ENCODE results near the gene RPL13.

RPL13 gene

DNA sequence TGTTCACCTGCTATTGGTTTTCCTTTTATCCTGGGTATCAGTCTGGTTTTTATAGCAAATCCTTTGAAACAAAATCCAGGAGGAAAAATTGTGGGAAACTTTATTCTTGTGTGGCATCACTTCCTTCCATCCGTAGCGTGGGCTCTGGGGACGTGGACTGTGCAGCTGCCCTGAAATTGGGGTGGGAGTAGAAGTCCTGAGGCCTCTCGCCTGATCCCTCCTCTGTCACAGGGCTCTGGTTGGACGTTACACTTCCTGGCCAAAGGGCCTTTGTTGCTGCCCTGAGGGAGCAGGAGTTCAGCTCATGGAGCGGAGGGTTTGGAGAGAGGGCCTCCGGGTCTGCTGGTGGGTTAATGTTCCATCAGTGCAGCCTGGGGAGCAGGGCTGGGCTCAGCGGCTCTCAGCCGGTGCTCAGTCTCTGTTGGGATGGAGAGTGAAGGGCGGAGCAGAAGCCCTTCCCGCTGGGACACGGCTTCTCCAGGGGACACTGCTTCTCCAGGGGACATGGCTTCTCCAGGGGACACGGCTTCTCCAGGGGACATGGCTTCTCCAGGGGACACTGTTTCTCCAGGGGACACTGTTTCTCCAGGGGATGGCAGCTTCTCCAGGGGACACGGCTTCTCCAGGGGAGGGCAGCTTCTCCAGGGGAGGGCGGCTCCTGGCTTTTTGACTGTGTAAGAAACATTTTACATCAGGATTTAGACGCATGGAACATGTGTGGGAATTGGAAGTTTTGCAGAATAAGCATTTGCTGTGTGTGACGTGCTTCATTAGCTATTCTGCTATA lies 15.2 kb upstream of the RPL13 start:
- no peak for DNase-seq (ENCODE audit: low read depth in 1 of 2, low spot score in 1 of 2)

- DNase-seq (ENCODE audit: low read depth in 1 of 2, low spot score in 1 of 2) = no peak
These were observed 14.5 kb upstream of the RPL13 start for GRCh38 chr16:89545831-89546574.

DNA sequence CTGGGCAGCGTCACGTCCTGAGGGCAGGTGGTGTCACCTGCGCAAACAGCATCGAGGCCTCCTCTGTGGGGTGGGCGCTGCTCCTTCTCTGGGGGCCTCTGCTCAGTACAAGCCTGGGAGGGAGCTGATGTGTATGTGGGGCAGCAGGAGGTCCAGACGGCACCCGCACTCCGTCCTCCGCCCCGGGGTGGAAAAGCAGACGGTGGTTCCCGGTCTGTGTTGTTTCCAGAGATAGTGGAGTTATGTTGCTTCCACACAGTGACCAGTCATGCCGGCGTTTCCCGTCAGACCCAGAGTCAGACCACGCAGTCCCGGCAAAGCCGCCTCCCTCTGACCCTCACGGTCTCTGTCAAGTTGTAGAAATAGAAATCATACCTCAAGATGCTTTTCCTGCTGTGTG lies 13.7 kb upstream of the RPL13 start:
- no peak for DNase-seq (ENCODE audit: low read depth in 1 of 2, low spot score in 1 of 2)

GRCh38 chr16:89547291-89547690 lies 13.2 kb upstream of the RPL13 start:
- no peak for DNase-seq (ENCODE audit: low read depth in 1 of 2, low spot score in 1 of 2)

DNA sequence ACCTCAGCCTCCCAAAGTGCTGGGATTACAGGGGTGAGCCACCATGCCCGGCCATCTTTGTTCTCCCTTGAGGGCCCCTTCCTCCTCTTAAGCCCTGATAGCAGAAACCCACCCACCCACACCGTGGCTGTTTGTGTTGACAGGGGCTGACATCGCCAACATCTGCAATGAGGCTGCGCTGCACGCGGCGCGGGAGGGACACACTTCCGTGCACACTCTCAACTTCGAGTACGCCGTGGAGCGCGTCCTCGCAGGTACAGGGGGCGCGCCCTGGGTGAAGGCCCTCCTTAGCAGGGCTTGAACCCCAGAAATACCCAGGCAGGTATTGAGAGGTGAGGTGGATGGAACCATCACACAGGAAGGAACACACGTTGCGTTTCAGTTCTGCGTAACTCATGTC lies 12.6 kb upstream of the RPL13 start:
- no peak for DNase-seq (ENCODE audit: low read depth in 1 of 2, low spot score in 1 of 2)

GRCh38 chr16:89548344-89549006 lies 12.0 kb upstream of the RPL13 start:
- no peak for DNase-seq (ENCODE audit: low read depth in 1 of 2, low spot score in 1 of 2)

GRCh38 chr16:89549007-89549700 lies 11.3 kb upstream of the RPL13 start:
- DNase-seq (ENCODE audit: low read depth in 1 of 2, low spot score in 1 of 2) = no peak

DNA sequence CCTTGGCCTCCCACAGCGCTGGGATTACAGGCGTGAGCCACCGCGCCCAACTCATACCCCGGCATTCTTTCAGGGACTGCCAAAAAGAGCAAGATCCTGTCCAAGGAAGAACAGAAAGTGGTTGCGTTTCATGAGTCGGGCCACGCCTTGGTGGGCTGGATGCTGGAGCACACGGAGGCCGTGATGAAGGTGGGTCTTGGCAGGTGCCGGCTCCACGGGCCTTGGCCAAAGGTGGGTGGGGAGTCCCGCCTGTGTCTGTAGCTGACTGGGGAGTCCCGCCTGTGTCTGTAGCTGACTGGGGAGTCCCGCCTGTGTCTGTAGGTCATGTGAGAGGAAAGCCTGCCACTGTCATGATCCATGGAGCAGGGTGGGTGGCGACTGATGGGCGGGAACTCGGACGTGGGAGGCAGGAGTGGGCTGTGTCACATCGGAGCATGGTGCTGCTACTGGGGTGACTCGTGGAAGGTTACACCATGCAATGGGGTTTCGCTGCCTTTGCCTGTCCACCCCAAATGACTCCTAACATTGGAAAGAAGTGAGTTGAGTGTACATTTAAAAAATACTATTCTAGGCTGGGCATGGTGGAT lies 10.0 kb upstream of the RPL13 start:
- DNase-seq (ENCODE audit: low read depth in 1 of 2, low spot score in 1 of 2) = no peak

DNA sequence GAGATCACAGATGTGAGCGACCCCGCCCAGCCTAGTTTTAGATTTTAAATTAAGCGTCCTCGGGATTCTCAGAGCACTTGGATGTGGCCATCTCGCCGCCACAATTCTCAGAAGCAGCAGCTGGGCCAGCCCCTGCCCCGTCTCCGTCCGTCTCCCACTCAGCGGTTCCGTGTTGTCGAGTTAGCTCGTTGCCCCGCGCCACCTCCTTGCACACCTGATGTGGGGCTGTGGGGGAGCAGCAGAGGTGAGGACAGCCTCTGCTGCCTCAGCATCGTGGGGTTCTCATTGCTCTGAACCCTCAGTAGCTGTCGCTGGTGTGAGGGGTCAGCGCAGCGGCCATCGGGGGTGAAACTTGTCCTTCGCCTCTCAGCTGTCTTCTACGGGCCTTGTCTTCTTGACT lies 8.2 kb upstream of the RPL13 start:
- no peak for DNase-seq (ENCODE audit: low read depth in 1 of 2, low spot score in 1 of 2)

- no peak for DNase-seq (ENCODE audit: low read depth in 1 of 2, low spot score in 1 of 2)
These were observed 7.6 kb upstream of the RPL13 start for GRCh38 chr16:89552913-89553312.

- DNase-seq (ENCODE audit: low read depth in 1 of 2, low spot score in 1 of 2) = no peak
These were observed 6.7 kb upstream of the RPL13 start for GRCh38 chr16:89553733-89554132.

DNA sequence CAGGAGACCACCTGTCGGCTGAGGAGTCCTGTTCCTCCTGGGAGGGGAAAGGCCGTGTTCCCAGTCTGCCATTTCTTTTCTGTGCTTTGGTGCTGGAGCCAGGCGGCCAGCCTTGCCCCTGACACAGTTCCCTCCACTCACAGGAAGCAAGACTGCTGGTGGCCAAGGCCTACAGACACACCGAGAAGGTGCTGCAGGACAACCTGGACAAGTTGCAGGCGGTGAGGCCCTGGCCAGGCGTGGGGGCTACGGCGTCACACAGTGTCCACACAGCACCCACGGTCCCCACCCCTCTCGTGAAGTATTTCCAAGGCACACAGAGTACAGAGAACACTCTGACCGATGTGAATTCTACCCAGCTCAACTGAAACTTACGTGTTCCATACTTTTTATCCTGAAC lies 6.1 kb upstream of the RPL13 start:
- no peak for DNase-seq (ENCODE audit: low read depth in 1 of 2, low spot score in 1 of 2)

- no peak for DNase-seq (ENCODE audit: low read depth in 1 of 2, low spot score in 1 of 2)
These were observed 5.2 kb upstream of the RPL13 start for GRCh38 chr16:89555265-89555664.

DNA sequence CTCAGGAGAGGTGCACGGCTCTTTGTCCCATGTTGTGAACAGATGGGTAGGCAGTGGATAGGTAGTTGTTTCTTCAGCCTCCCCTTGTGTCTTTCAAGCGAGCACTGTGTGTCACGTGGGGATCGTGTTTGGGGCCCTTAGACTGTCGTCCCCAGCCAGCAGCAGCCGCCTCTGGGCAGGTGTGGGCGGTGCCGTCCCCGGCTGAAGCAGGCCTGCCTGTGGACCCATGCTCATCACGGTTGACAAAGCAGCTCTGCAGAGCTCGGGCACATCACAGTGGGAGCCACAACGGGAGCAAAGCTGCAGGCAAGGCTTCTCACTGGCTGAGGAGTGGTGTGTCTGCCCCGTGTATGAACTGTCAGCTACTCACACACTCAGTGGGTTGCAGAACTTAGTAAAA lies 4.7 kb upstream of the RPL13 start:
- no peak for DNase-seq (ENCODE audit: low read depth in 1 of 2, low spot score in 1 of 2)

- DNase-seq (ENCODE audit: low read depth in 1 of 2, low spot score in 1 of 2) = peak; percentile 65 to 78
These were observed 3.5 kb upstream of the RPL13 start for GRCh38 chr16:89556750-89557689.

DNA sequence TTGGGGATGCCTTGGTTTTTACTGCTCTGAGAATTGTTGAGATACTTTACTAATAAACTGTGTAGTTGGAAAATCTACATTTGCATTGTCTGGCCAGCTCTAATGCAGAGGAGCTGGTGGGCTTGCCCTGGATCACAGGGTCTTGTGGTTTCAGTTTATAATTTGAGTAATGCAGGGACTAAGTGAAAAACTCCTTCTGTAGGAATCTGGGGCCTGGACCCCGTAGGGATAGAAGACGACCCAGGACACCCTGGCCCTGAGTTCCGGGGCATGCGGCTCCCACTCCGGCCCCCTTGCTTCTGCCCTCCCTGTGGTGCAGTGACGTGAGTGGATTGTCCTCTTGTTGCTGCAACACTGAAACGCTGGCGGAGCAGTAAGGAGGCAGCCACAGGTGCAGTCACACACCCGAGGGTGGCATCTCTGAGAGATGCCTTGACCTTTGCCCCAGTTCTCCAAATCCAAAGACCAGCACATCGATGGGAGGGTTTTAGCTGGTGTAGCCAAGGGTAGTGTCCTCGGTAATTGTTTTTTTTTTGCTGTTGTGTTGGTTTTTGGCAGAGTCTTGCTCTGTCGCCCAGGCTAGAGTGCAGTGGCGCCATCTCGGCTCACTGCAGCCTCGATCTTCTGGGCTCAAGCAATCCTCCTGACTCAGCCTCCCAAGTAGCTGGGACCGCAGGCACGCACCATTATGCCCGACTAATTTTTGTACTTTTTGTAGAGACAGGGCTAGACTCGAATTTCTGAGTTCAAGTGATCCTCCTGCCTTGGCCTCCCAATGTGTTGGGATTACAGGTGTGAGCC lies 2.6 kb upstream of the RPL13 start:
- DNase-seq (ENCODE audit: low read depth in 1 of 2, low spot score in 1 of 2) = no peak

DNA sequence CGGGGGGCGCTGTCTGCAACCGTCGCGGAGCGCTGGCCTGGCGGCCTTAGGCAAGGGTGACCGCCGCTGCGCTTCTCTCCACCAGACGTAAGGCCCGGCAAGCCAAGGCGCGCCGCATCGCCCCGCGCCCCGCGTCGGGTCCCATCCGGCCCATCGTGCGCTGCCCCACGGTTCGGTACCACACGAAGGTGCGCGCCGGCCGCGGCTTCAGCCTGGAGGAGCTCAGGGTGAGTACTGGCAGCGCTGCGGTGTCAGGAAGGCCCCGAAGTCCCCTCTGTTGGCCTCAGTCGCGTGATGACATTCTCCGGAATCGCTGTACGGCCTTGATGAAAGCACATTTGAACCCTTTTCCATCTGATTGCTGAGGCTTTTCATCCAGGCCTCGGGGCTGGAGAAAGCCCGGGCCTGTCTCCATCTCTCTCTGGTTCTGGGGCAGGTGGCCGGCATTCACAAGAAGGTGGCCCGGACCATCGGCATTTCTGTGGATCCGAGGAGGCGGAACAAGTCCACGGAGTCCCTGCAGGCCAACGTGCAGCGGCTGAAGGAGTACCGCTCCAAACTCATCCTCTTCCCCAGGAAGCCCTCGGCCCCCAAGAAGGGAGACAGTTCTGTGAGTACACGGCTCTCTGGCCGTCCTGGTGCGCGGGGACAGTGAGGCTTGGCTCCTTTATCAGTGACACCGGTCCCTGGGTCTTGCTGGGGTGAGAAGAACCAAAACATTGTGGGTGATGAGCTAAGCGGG lies 831 bp downstream of the RPL13 start:
- DNase-seq (ENCODE audit: low read depth in 1 of 2, low spot score in 1 of 2) = no peak

DNA sequence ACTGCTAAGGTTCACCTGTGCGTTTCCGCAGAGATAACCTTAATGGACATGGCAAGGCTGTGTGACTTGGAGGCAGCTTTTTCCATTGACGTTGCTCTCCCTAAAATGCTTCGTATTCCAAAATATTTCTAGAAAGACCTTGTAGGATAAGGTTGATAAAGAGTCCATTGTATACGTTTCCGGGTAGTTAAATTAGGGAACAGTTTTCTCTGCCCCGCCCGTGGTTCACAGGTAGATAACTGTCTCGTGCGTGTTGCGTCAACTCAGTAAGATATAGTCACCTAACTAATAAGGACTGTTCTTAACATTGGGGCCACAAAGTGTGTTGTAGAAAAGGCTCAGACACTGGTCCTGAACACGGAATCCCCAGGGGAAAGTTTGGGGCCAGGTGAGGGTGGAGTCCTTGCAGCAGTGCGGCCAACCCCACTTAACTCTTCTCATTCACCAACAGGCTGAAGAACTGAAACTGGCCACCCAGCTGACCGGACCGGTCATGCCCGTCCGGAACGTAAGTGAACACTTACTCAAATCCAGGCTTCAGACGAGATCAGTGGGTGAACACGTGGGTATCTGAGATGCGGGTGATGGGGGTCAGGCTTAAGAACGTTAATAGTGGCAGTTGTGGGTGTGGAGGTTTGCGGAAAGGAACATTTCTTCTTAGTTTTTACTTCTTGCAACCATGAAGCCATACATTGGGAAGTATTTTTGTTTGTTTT lies 1.6 kb downstream of the RPL13 start:
- no peak for DNase-seq (ENCODE audit: low read depth in 1 of 2, low spot score in 1 of 2)

Measured in stimulated activated CD4-positive, alpha-beta T cell treated with anti-CD3 and anti-CD28 coated beads, Interleukin-15, amount 100 ng/mL, for 1 hour (primary cell).